SK-N-SH (cell line): ENCODE measurements around the gene ITGA1. TPM values are rescaled to one million over a fixed set of nuclear protein-coding genes. Genes with fewer than 3 reads are reported as not detected.

Experiments
- CTCF ChIA-PET: fragments of 300-600, 350-600 bp; formaldehyde crosslinking; extraction: SDS; loops from one replicate; lab custom pipeline; 2021; lab: Yijun Ruan, JAX
- POLR2A ChIA-PET: fragments of 350-600 bp; sonication (Branson Sonifier 250); formaldehyde crosslinking; extraction: SDS; loops from one replicate; lab custom pipeline; 2020; ENCODE audit warnings: antibody characterized with exemption, inconsistent platforms; lab: Yijun Ruan, JAX
- DNase-seq: peaks from one replicate; pipeline ENCODE4 v3.0.0; 2012
- H2AFZ ChIP-seq: fragments of 200-600 bp; sonication (generic); 2 replicates; pipeline ENCODE4 v1.8.1; 2016; ENCODE audit warnings: antibody characterized with exemption, mild to moderate bottlenecking, low read depth
- H3F3A ChIP-seq: fragments of 200-600 bp; sonication (generic); replicated peaks from 2 replicates; pipeline ENCODE3; 2016; ENCODE audit warnings: antibody characterized with exemption, mild to moderate bottlenecking; ENCODE audit not compliant: insufficient read depth
- H3K27ac ChIP-seq, 2 experiments: fragments of 200-500 bp in 1 of 2; fragments of 200-600 bp in 1 of 2; sonication (Bioruptor generic) in 1 of 2; sonication (generic), shearing (Covaris generic) in 1 of 2; 2 replicates each; pipeline versions ENCODE4 v1.5.1 to v1.6.1; 2014 to 2016; ENCODE audit warnings: low read depth in 2 of 2, inconsistent platforms in 1 of 2, low read length in 1 of 2, mild to moderate bottlenecking in 1 of 2, mixed read lengths in 1 of 2
- H3K27me3 ChIP-seq: fragments of 200-600 bp; sonication (generic), shearing (Covaris generic); 2 replicates; pipeline ENCODE4 v1.6.1; 2016; ENCODE audit warnings: mixed run types; ENCODE audit not compliant: insufficient read depth
- H3K36me3 ChIP-seq, 2 experiments: fragments of 200-500 bp in 1 of 2; fragments of 200-600 bp in 1 of 2; sonication (Bioruptor generic) in 1 of 2; sonication (generic) in 1 of 2; replicated peaks in 1 of 2; 2 replicates each; pipeline versions ENCODE3 to v1.5.1; 2014 to 2016; ENCODE audit warnings: low read length in 1 of 2, mild to moderate bottlenecking in 1 of 2; ENCODE audit not compliant: insufficient read depth in 2 of 2, control insufficient read depth in 1 of 2
- H3K4me1 ChIP-seq, 2 experiments: fragments of 200-500 bp in 1 of 2; fragments of 200-600 bp in 1 of 2; sonication (Bioruptor generic) in 1 of 2; sonication (generic), shearing (Covaris generic) in 1 of 2; 2 replicates each; pipeline versions ENCODE4 v1.5.1 to v1.6.1; 2014 to 2016; ENCODE audit warnings: low read depth in 1 of 2, low read length in 1 of 2, mixed run types in 1 of 2; ENCODE audit not compliant: insufficient read depth in 2 of 2, control insufficient read depth in 1 of 2
- H3K4me2 ChIP-seq: fragments of 200-600 bp; sonication (generic), shearing (Covaris generic); 2 replicates; pipeline ENCODE4 v1.6.1; 2017; ENCODE audit warnings: mixed run types
- H3K4me3 ChIP-seq, 2 experiments: fragments of 200-500 bp in 1 of 2; fragments of 200-600 bp in 1 of 2; sonication (Bioruptor generic) in 1 of 2; sonication (generic), shearing (Covaris generic) in 1 of 2; 2 replicates each; pipeline versions ENCODE4 v1.5.1 to v1.8.1; 2014 to 2016; ENCODE audit warnings: low read depth in 2 of 2, inconsistent platforms in 1 of 2, low read length in 1 of 2, mild to moderate bottlenecking in 1 of 2, mixed read lengths in 1 of 2, moderate library complexity in 1 of 2
- H3K79me2 ChIP-seq: fragments of 200-600 bp; sonication (generic); 2 replicates; pipeline ENCODE4 v1.8.1; 2017; ENCODE audit warnings: mild to moderate bottlenecking; ENCODE audit not compliant: insufficient read depth
- H3K9ac ChIP-seq: fragments of 200-600 bp; sonication (generic); 2 replicates; pipeline ENCODE4 v1.6.1; 2017; ENCODE audit warnings: mixed run types
- H3K9me2 ChIP-seq: fragments of 200-600 bp; sonication (generic); 2 replicates; pipeline ENCODE4 v1.6.1; 2017; ENCODE audit warnings: mixed run types
- H3K9me3 ChIP-seq: fragments of 200-600 bp; sonication (generic); 2 replicates; pipeline ENCODE4 v1.6.1; 2017; ENCODE audit warnings: mixed run types, mild to moderate bottlenecking, moderate library complexity
- H4K20me1 ChIP-seq: fragments of 200-600 bp; sonication (generic); 2 replicates; pipeline ENCODE4 v1.6.1; 2017; ENCODE audit warnings: mild to moderate bottlenecking, mixed run types; ENCODE audit not compliant: insufficient read depth
- CTCF ChIP-seq: fragments of 200-600 bp; sonication (generic); IDR thresholded peaks from 2 replicates; pipeline ENCODE4 v1.6.1; 2017; ENCODE audit warnings: antibody characterized with exemption, mild to moderate bottlenecking, moderate library complexity
- ELF1 ChIP-seq: IDR thresholded peaks from 2 replicates; pipeline ENCODE4 v1.4.0; 2012
- FOXJ3 ChIP-seq: sonication (generic); formaldehyde crosslinking; IDR thresholded peaks from 2 replicates; pipeline ENCODE4 v1.5.1; 2020; ENCODE audit warnings: mild to moderate bottlenecking, missing genetic modification reagents
- MAX ChIP-seq: IDR thresholded peaks from 2 replicates; pipeline ENCODE4 v1.4.0; 2012; ENCODE audit warnings: low read depth
- MEF2A ChIP-seq: IDR thresholded peaks from 2 replicates; pipeline ENCODE4 v1.4.0; 2012; ENCODE audit warnings: low read depth, borderline replicate concordance
- NFIC ChIP-seq: IDR thresholded peaks from 2 replicates; pipeline ENCODE4 v1.4.0; 2012; ENCODE audit warnings: borderline replicate concordance
- RAD21 ChIP-seq: IDR thresholded peaks from 2 replicates; pipeline ENCODE4 v1.6.1; 2012; ENCODE audit warnings: mild to moderate bottlenecking, low read length
- RCOR1 ChIP-seq: fragments of 150-350 bp; IDR thresholded peaks from 2 replicates; pipeline ENCODE4 v1.6.1; 2017; ENCODE audit warnings: antibody characterized with exemption, low read length
- RFX5 ChIP-seq: IDR thresholded peaks from 2 replicates; pipeline ENCODE4 v1.6.1; 2012; ENCODE audit warnings: mild to moderate bottlenecking, improper control_type of control experiment, low read length
- TAF1 ChIP-seq: IDR thresholded peaks from 2 replicates; pipeline ENCODE4 v1.6.1; 2012; ENCODE audit warnings: low read depth, mild to moderate bottlenecking, low read length, moderate library complexity, borderline replicate concordance
- WGBS: methylation state at CpG from one replicate; pipeline ENCODE4 v1.1.6; 2017; ENCODE audit warnings: low lambda C conversion rate; 5-methylcytosine and 5-hydroxymethylcytosine counted together
- polyA plus RNA-seq, 3 experiments: library from polyadenylated mRNA; depleted of rRNA; stranded (reverse); fragments of >200 nt; gene quantifications; 2 replicates each; pipeline ENCODE4 v1.2.3, GENCODE V29; 2012

ITGA1 gene
- polyA plus RNA-seq, 1 of the 3 experiments (the other 2 are of a cell fraction) = 7.7 TPM

- TF ChIP-seq MAX (no peak), RCOR1 (no peak), NFIC (no peak)
These were observed 3.0 kb upstream of the ITGA1 start for GRCh38 chr5:52784737-52785136.

GRCh38 chr5:52786391-52786790 lies 1.3 kb upstream of the ITGA1 start:
- Histone ChIP-seq H3K27me3 (no peaks in the 10 kb centered on the region), H3K27ac (no peak overlapping the region; a peak in 1 of 4 replicates), H3K9me2 (no peaks in the 10 kb centered on the region), H3K4me3 (no peak overlapping the region), H3K4me1 (peaks cover 5 to 19% of the 10 kb centered on the region in 2 experiments; a peak in 2 of 4 replicates), H4K20me1 (no peaks in the 10 kb centered on the region), H3K4me2 (no peak overlapping the region), H3K79me2 (peaks cover 21% of the 10 kb centered on the region; the same call in 1 of the 2 replicates), H3F3A (peaks cover 9% of the 10 kb centered on the region), H3K9ac (no peak overlapping the region), H2AFZ (no peak overlapping the region), H3K36me3 (no peaks in the 10 kb centered on the region), H3K9me3 (no peaks in the 10 kb centered on the region)
- ChIA-PET CTCF (interaction anchor here (1.0 to 2.9 kb wide), 4 partner anchors 13 to 158 kb away, joined by 3 to 17 read pairs (median 4); no protein-coding TSS in a partner anchor), POLR2A (no interaction called here)
- WGBS = 75% methylated on average over 4 of the region's 4 CpGs
- TF ChIP-seq MEF2A = no peak
- no peak for TF ChIP-seq ELF1
- no peak for TF ChIP-seq RFX5
- no peak for TF ChIP-seq CTCF
- TF ChIP-seq RCOR1 = no peak
- no peak for TF ChIP-seq MAX
- no peak for TF ChIP-seq TAF1
- TF ChIP-seq FOXJ3 (CRISPR knock-in tag) = no peak
- no peak for TF ChIP-seq RAD21
- no peak for DNase-seq

More at GRCh38 chr5:52784737-52785136, 3.0 kb upstream of the ITGA1 start:
- ChIA-PET POLR2A (no interaction called here), CTCF (no interaction called here)
- H3K4me2 ChIP-seq = no peak overlapping the region
- no peaks in the 10 kb centered on the region for H3K9me3 ChIP-seq
- H3K4me3 ChIP-seq = no peak overlapping the region
- no peak overlapping the region for H2AFZ ChIP-seq
- DNase-seq = no peak
- H3K9me2 ChIP-seq = no peaks in the 10 kb centered on the region
- peaks cover 12% of the 10 kb centered on the region; the same call in 1 of the 2 replicates for H3K79me2 ChIP-seq
- H3F3A ChIP-seq = peaks cover 9% of the 10 kb centered on the region
- no peaks in the 10 kb centered on the region for H3K27me3 ChIP-seq
- H3K9ac ChIP-seq = no peak overlapping the region
- peaks cover 4 to 10% of the 10 kb centered on the region in 2 experiments; a peak in 2 of 4 replicates for H3K4me1 ChIP-seq
- no peaks in the 10 kb centered on the region for H4K20me1 ChIP-seq
- H3K36me3 ChIP-seq = no peaks in the 10 kb centered on the region
- 74% methylated on average over 6 of the region's 6 CpGs for WGBS
- H3K27ac ChIP-seq = no peak overlapping the region
